HG03159 (cell line): Measurements from ENCODE around the gene PTGS2.
"Not testable (repeated sequence)": the region's sequence is repeated elsewhere in the genome, so short reads cannot be mapped to it uniquely, and the experiment has no call there.

ENCODE experiments used
- ATAC-seq: cut with Tn5 transposase; IDR thresholded peaks from one replicate; pipeline ENCODE4 v1.9.1; 2021; ENCODE audit warnings: mild to moderate bottlenecking, moderate library complexity; ENCODE audit not compliant: unreplicated experiment

The PTGS2 gene

DNA sequence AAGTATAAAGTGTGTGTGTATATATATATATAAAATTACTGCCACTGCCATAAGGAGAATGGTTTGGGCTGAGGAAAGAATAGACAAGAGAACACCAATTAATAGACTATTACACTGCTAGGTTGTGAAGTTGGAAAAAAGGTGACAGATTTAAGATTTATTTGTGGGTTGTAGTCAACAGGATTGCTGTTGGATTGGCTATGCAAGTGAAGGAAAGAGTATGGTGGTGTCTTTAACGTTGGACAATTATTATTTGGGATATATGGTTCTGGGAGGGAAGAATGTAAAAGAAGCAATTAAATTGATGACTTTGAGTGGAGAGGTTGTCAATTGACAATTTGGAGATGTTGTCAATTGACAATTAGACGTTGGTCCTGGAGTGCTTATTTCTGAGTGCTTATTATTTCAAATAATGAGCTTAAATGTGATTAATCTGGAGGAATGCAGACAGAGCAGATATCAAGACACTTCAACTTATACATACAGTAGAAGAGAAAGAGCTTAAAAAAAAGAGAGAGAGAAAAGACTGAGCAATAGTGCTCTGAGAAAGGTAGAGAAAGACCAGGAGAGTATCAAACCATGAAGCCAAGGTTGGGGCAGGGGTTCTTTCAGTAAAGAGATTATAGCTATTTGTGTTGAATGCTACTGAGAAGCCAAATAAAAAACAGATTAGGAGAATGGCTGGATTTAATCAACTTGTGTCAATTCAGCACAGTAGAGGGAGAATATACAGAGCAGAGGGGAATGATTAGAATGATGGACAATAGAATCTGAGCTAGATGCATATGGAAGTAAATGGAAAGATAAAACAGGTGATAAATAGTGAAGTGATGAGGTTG is 9.7 kb downstream of the PTGS2 start:
- no peak for ATAC-seq

- ATAC-seq, result not testable (repeated sequence)
Observed at GRCh38 chr1:186669784-186670183, 10.4 kb downstream of the PTGS2 start.

GRCh38 chr1:186664217-186664616 is 16.0 kb downstream of the PTGS2 start:
- ATAC-seq, result not testable (repeated sequence)

- ATAC-seq, result no peak
Observed at GRCh38 chr1:186662752-186663151, 17.5 kb downstream of the PTGS2 start.

DNA sequence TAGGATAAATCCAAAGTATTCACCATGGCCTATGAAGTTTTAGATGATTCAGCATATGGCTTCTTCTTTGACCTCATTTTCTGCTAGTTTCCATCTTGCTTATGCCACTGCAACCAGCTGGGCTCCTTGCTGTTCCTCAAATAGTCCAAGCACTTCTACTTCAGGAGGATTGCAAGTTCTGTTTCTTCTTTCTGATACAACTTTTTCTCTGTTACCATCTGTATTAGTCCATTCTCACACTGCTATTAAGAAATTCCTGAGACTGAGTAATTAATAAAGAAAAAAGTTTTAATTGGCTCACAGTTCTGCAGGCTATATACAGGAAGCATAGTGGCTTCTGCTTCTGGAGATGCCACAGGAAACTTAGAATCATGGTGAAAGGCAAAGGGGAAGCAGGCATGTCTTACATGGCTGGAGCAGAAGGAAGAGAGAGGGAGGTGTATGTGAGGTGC is 20.3 kb downstream of the PTGS2 start:
- ATAC-seq, result no peak

DNA sequence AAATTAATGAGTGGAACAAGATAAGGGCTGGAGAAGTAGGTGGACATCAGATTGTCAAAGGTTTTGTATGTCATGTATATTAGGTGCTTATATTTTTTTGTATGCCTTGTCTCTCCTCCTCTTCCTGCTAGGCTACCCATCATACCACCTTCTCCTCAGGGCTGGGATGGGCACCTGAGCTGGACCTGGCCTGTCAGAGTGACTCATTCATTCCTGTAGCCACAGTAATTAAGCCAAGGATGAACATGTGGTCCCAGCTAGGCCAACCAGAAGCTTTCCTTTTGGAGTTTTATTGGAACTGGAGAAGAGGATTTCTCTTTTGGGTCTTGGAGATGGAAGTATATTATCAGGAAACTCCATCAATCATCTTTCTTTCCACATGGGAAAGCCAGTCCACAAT is 21.2 kb downstream of the PTGS2 start:
- no peak for ATAC-seq

DNA sequence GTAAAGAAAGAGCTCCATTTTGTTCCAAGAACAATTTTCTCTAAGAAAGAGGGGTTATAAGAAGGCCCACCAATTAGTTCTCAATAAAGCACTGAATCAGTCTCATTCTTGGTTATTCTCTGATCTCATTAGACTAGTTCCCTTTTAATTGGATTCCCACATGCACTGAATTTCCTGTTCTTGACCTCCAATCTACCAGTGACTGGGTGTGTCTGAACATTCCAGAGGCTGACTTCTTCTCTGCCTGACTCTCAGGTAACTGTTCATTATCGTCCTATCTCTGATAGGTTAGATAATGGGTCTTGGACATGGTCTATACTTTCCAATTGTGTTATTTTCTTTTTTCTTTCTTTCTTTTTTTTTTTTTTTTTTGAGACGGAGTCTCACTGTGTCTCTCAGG is 22.7 kb downstream of the PTGS2 start:
- no peak for ATAC-seq

- no peak for ATAC-seq
Observed at GRCh38 chr1:186655876-186656275, 24.3 kb downstream of the PTGS2 start.

DNA sequence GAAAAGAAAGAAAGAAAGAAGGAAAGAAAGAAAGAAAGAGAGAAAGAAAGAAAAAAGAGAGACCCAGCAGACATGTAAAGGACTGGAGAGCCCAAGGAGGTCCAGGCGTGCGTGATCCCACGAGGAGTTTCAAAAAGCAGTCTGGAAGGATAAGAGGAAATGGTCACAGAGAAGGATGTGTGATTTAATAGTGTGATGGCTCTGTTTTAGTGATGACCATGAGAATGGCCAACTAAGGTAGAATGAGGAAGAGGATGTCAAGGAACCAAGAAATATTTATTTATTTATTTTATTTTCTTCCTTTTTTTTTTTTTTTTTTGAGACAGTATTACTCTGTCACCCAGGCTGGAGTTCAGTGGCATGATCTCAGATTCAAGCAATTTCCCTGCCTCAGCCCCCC is 25.5 kb downstream of the PTGS2 start:
- no peak for ATAC-seq

DNA sequence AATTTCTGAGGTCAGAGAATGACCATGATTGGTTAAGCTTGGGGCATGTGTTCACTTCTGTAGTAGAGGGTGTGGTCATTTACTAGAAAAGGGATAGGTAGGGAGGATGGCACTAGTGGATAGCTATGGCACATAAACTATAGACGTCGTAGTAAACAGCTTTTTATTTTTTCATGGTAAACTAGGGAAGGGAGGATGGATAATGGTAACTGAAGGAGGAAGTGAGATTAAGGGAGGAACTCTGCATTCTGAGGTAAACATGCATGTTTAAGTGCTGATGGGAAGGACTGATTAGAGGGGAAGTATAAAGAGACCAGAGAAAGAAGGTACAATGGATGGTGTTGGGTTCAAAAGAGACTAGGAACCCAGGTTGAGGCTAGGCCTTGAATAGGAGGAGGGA is 26.9 kb downstream of the PTGS2 start:
- ATAC-seq, result no peak

GRCh38 chr1:186648613-186649012 is 31.6 kb downstream of the PTGS2 start:
- no peak for ATAC-seq

DNA sequence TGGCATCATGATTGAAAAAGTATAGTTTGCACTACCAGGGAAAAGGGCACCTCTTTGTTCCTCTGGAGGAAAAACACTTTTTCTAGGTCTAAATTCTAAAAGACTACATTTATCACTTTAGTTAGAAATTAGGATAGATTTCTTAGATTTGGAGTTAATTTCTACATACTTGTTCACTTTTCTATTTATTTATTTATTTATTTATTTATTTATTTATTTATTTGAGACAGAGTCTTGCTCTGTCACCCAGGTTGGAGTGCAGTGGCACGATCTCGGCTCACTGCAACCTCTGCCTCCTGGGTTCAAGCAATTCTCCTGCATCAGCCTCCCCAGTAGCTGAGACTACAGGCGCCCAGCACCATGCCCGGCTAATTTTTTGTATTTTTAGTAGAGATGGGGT is 32.2 kb downstream of the PTGS2 start:
- ATAC-seq, result not testable (repeated sequence)

- no peak for ATAC-seq
Observed at GRCh38 chr1:186643614-186644013, 36.6 kb downstream of the PTGS2 start.

DNA sequence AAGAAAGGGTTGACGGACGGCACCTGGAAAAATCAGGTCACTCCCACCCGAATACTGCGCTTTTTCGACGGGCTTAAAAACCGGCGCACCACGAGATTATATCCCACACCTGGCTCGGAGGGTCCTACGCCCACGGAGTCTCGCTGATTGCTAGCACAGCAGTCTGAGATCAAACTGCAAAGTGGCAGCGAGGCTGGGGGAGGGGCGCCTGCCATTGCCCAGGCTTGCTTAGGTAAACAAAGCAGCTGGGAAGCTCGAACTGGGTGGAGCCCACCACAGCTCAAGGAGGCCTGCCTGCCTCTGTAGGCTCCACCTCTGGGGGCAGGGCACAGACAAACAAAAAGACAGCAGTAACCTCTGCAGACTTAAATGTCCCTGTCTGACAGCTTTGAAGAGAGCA is 42.7 kb downstream of the PTGS2 start:
- not testable (repeated sequence) for ATAC-seq

DNA sequence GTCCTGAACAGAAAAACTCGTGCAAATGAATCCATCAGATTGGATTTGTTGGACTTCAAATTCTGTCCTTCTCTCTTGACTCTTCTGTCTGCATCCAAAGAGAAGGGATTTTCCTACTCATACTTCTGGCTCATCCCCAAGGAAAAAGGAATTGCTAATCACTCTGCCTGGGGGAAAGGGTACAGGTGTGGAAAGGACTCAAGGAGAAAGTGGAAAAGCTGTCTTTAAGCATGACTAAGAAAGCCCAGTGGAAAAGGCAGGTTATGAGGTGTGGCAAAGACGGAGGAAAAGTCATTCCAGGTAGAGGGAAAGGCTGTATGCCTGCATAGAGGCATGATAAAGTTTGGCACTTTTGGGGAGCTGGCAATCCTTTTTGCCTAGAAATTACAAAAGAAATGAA is 43.4 kb downstream of the PTGS2 start:
- ATAC-seq, result no peak

DNA sequence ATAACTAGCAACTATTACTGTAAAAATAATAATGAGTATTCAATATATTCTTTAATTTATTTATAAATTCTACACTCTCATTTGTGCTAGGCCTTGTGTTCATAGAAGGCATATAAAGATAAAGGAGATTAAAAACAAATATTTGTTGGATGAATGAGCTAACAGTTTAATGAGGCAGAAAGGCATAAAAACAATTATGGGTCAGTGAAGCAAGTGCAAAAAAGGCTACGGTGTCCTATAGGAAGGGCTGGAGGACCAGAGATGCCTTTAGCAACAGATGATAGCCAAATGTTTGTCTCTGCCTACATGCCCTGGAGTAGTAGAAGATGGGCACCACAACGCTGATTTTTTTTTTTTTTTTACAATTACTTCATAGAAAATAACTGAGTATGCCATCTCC is 45.7 kb downstream of the PTGS2 start:
- ATAC-seq, result no peak

GRCh38 chr1:186633116-186633515 is 47.1 kb downstream of the PTGS2 start:
- ATAC-seq, result no peak

GRCh38 chr1:186629341-186629740 is 50.9 kb downstream of the PTGS2 start:
- no peak for ATAC-seq

DNA sequence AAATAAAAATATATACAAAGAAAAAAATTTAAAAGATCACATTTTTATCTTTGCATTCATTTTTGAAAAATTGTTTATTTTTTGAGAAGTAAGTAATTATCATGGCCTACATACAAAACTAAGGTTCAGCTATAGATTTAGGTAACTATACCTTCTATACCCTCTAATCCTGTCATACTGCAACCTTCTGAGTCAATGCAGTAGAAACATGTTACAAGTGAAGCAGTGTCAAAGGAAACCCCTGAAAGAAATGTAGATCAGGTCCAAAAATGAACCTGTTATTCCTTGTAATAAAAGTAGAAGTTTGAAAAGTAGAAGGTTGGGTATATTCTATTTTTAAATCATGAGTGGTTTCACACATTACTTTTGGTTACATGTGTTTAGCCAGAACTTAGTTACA is 51.3 kb downstream of the PTGS2 start:
- no peak for ATAC-seq

DNA sequence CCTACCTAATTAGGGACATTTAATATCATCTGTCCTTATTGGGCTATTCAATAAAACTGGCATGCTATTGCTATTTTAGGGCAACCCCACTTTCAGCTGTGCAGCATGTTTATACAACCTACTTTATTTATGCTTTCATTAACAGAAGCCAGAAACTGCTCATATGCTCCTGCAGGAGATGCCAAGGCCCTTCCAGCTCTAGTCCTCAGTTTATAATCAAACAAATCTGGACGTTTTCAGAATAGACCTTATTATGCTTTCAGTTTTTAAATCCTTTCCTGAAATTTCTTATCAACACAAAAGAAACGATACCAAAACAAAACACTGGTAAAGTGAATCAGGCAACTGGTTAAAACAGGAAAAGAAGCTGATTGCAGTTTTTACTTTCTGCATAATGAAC is 53.2 kb downstream of the PTGS2 start:
- no peak for ATAC-seq

GRCh38 chr1:186626356-186626932 is 53.8 kb downstream of the PTGS2 start:
- peak; percentile 45 for ATAC-seq

DNA sequence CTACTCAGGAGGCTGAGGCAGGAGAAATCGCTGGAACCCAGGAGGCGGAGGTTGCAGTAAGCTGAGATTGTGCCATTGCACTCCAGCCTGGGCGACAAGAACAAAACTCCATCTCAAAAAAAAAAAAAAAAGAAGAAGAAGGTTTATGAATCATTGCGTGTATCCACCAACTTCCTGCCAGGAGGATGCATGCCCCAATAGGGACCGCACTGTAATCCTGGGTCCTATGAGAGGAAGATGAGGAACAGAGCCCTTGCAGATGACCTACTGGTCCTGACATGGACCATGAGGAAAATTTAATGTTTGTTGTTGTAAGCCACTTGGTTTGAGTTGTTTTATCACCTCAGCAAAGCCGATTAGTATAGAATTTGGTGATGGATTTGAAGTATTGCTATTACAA is 56.7 kb downstream of the PTGS2 start:
- no peak for ATAC-seq
